ENCODE measurements around the gene ATP6V0A1.

- TF ChIP-seq CTCF (IDR thresholded peaks at IDR 0.05) (no peak), POLR2AphosphoS5 (IDR thresholded peaks at IDR 0.05) (no peak), POLR2A (IDR thresholded peaks at IDR 0.05) (no peak)
Measured at GRCh38 chr17:42475121-42475520, 16.4 kb downstream of the ATP6V0A1 start.
